ENCODE data around the gene PSAP.

PSAP gene

GRCh38 chr10:71779641-71780040, 71.4 kb downstream of the PSAP start:
- Histone ChIP-seq H3F3A (ENCODE audit: low read depth) (peaks cover 14% of the 10 kb centered on the region), H2AFZ (ENCODE audit: low read length) (no peak overlapping the region), H3K9me3 (ENCODE audit: insufficient read depth, low read depth, low read length) (no peaks in the 10 kb centered on the region), H3K9ac (ENCODE audit: low read depth, low read length, poor library complexity, severe bottlenecking) (no peak overlapping the region), H3K4me1 (ENCODE audit: insufficient read depth, low read length, poor library complexity, severe bottlenecking) (peaks cover 34% of the 10 kb centered on the region), H3K27me3 (ENCODE audit: insufficient read depth, low read length, poor library complexity, severe bottlenecking) (no peaks in the 10 kb centered on the region), H3K4me2 (ENCODE audit: low read depth, low read length, poor library complexity, severe bottlenecking) (no peak overlapping the region), H3K9me2 (replicated peaks; ENCODE audit: low read depth, low read length) (no peaks in the 10 kb centered on the region), H4K20me1 (ENCODE audit: insufficient read depth, low read length, poor library complexity, severe bottlenecking) (no peaks in the 10 kb centered on the region), H3K4me3 (ENCODE audit: low read length, poor library complexity, severe bottlenecking) (no peak overlapping the region), H3K79me2 (ENCODE audit: insufficient read depth, low read length) (no peaks in the 10 kb centered on the region), H3K36me3 (ENCODE audit: insufficient read depth, low read length) (no peaks in the 10 kb centered on the region)
- no peak for TF ChIP-seq CTCF (conservative IDR thresholded peaks at IDR 0.05; ENCODE audit: low read length)
- no peak for TF ChIP-seq EZH2phosphoT487 (IDR thresholded peaks at IDR 0.05; ENCODE audit: borderline replicate concordance)

- Histone ChIP-seq H3K9me2 (replicated peaks; ENCODE audit: low read depth, low read length) (no peaks in the 10 kb centered on the region), H3K4me1 (ENCODE audit: insufficient read depth, low read length, poor library complexity, severe bottlenecking) (peaks cover 46% of the 10 kb centered on the region), H4K20me1 (ENCODE audit: insufficient read depth, low read length, poor library complexity, severe bottlenecking) (no peaks in the 10 kb centered on the region), H3K4me2 (ENCODE audit: low read depth, low read length, poor library complexity, severe bottlenecking) (no peak overlapping the region), H3K9me3 (ENCODE audit: insufficient read depth, low read depth, low read length) (no peaks in the 10 kb centered on the region), H2AFZ (ENCODE audit: low read length) (no peak overlapping the region), H3K4me3 (ENCODE audit: low read length, poor library complexity, severe bottlenecking) (no peak overlapping the region), H3F3A (ENCODE audit: low read depth) (peaks cover 18% of the 10 kb centered on the region), H3K9ac (ENCODE audit: low read depth, low read length, poor library complexity, severe bottlenecking) (no peak overlapping the region), H3K27me3 (ENCODE audit: insufficient read depth, low read length, poor library complexity, severe bottlenecking) (no peaks in the 10 kb centered on the region), H3K79me2 (ENCODE audit: insufficient read depth, low read length) (no peaks in the 10 kb centered on the region), H3K36me3 (ENCODE audit: insufficient read depth, low read length) (no peaks in the 10 kb centered on the region)
- no peak for TF ChIP-seq CTCF (conservative IDR thresholded peaks at IDR 0.05; ENCODE audit: low read length)
- TF ChIP-seq EZH2phosphoT487 (IDR thresholded peaks at IDR 0.05; ENCODE audit: borderline replicate concordance) = no peak
Observed at GRCh38 chr10:71778071-71778825, 72.8 kb downstream of the PSAP start.

- Histone ChIP-seq H3K9ac (ENCODE audit: low read depth, low read length, poor library complexity, severe bottlenecking) (peak overlapping the region; percentile 75), H3K9me3 (ENCODE audit: insufficient read depth, low read depth, low read length) (no peaks in the 10 kb centered on the region), H3F3A (ENCODE audit: low read depth) (peaks cover 18% of the 10 kb centered on the region), H2AFZ (ENCODE audit: low read length) (no peak overlapping the region), H4K20me1 (ENCODE audit: insufficient read depth, low read length, poor library complexity, severe bottlenecking) (no peaks in the 10 kb centered on the region), H3K79me2 (ENCODE audit: insufficient read depth, low read length) (no peaks in the 10 kb centered on the region; the same call in 1 of the 2 replicates), H3K4me1 (ENCODE audit: insufficient read depth, low read length, poor library complexity, severe bottlenecking) (peaks cover 47% of the 10 kb centered on the region), H3K4me2 (ENCODE audit: low read depth, low read length, poor library complexity, severe bottlenecking) (peak overlapping the region; percentile 73), H3K36me3 (ENCODE audit: insufficient read depth, low read length) (no peaks in the 10 kb centered on the region), H3K27me3 (ENCODE audit: insufficient read depth, low read length, poor library complexity, severe bottlenecking) (no peaks in the 10 kb centered on the region), H3K4me3 (ENCODE audit: low read length, poor library complexity, severe bottlenecking) (no peak overlapping the region), H3K9me2 (replicated peaks; ENCODE audit: low read depth, low read length) (no peaks in the 10 kb centered on the region)
- TF ChIP-seq EZH2phosphoT487 (IDR thresholded peaks at IDR 0.05; ENCODE audit: borderline replicate concordance) (no peak), CTCF (conservative IDR thresholded peaks at IDR 0.05; ENCODE audit: low read length) (no peak)
Observed at GRCh38 chr10:71777213-71777985, 73.7 kb downstream of the PSAP start.
